Cerebellar cortex (tissue), 1 donor: ENCODE measurements around the gene OR5L2.
"Not testable (repeated sequence)": the region's sequence is repeated elsewhere in the genome, so short reads cannot be mapped to it uniquely, and the experiment has no call there.

Experiments
- DNase-seq: peaks from one replicate; pipeline ENCODE4 v3.0.0-alpha.2; 2015; ENCODE audit warnings: low spot score

OR5L2 gene

GRCh38 chr11:55826919-55827318, at the start of gene OR5L2:
Gene OR5L2, plus strand, starts transcription at chr11:55827219. Its CDS starts 0 bp downstream, at chr11:55827219.
- no peak for DNase-seq

- DNase-seq: no peak
Observed at GRCh38 chr11:55791606-55792005, 35.4 kb upstream of the OR5L2 start.

GRCh38 chr11:55793321-55793720, 33.7 kb upstream of the OR5L2 start:
- no peak for DNase-seq

GRCh38 chr11:55795256-55795655, 31.8 kb upstream of the OR5L2 start, which contains the start of gene OR5D14:
Gene OR5D14, plus strand, starts transcription at chr11:55795556. Its CDS starts 0 bp downstream, at chr11:55795556.
- DNase-seq: no peak

GRCh38 chr11:55806248-55806647, 20.8 kb upstream of the OR5L2 start:
- no peak for DNase-seq

- no peak for DNase-seq
Observed at GRCh38 chr11:55811067-55811466, 16.0 kb upstream of the OR5L2 start, which contains the start of gene OR5L1. Gene OR5L1, plus strand, starts transcription at chr11:55811367. Its CDS starts 100 bp downstream, at chr11:55811467.

- DNase-seq: no peak
Observed at GRCh38 chr11:55819330-55819729, 7.7 kb upstream of the OR5L2 start, which contains the start of gene OR5D18. Gene OR5D18, plus strand, starts transcription at chr11:55819630. Its CDS starts 0 bp downstream, at chr11:55819630.

GRCh38 chr11:55838452-55838851, 11.4 kb downstream of the OR5L2 start, which contains the start of gene OR5D16:
Gene OR5D16, plus strand, starts transcription at chr11:55838752. Its CDS starts 0 bp downstream, at chr11:55838752.
- no peak for DNase-seq

GRCh38 chr11:55847453-55847852, 20.4 kb downstream of the OR5L2 start:
- DNase-seq: no peak

- no peak for DNase-seq
Observed at GRCh38 chr11:55849037-55849436, 22.0 kb downstream of the OR5L2 start.

GRCh38 chr11:55852141-55852540, 25.1 kb downstream of the OR5L2 start:
- DNase-seq: no peak

GRCh38 chr11:55854704-55855103, 27.7 kb downstream of the OR5L2 start:
- no peak for DNase-seq

- DNase-seq: not testable (repeated sequence)
Observed at GRCh38 chr11:55867354-55867753, 40.3 kb downstream of the OR5L2 start.

- DNase-seq: not testable (repeated sequence)
Observed at GRCh38 chr11:55872731-55873130, 45.7 kb downstream of the OR5L2 start.

GRCh38 chr11:55873146-55873545, 46.1 kb downstream of the OR5L2 start:
- not testable (repeated sequence) for DNase-seq
